ENCODE results near the gene LPP. TPM values are rescaled to one million over a fixed set of nuclear protein-coding genes. Genes with fewer than 3 reads are reported as not detected.

Gene LPP
- total and polyA plus RNA-seq, 9 of the 15 experiments (the other 6 are each of a cell fraction or from before 2014, with no cell fraction given) = 0.07 to 0.18 TPM; not detected in 7

DNA sequence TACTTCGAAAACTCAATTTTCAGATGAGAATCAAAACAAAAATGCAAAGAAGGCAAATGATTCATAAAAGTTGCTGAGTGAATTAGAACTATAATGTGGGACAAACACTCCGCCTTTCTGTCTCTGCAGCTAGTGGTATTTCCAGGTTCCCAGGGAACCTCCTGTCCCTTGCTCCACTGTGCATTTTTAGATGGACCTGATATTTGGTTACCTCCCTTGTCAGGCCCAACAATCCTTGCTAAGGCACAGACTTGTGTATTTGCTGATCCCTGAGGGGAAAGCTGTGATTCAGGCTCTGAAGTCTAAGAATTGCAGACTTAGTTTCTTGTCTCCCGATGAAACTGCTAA is 162.7 kb downstream of the LPP start:
- in situ Hi-C loops (cut with MboI) = no loop called here

More for the DNA sequence above, 162.7 kb downstream of the LPP start:
- H3K4me3 ChIP-seq = no peak overlapping the region
- H3K36me3 ChIP-seq (ENCODE audit: control insufficient read depth, insufficient read depth, low read length) = no peaks in the 10 kb centered on the region
- no peak overlapping the region for H2AFZ ChIP-seq (ENCODE audit: low read depth, low read length)
- WGBS (ENCODE audit: insufficient coverage, low coverage, missing lambda C conversion rate) = 2% methylated on average over 3 of the region's 3 CpGs
- H3K27ac ChIP-seq (ENCODE audit: extremely low read depth, low read depth, low read length) = no peak overlapping the region
- no peak overlapping the region for H3K9ac ChIP-seq (ENCODE audit: insufficient read depth in 1 of 2, low read depth in 2 of 2, low read length in 2 of 2)
- DNase-seq (ENCODE audit: extremely low read depth in 1 of 4, low spot score in 3 of 4) (no peak), ATAC-seq (no peak), FAIRE-seq (no peak)
- ChIA-PET POLR2A (no interaction called here), CTCF (ENCODE audit: low intra/inter-chr PET ratio) (no interaction called here)
- no peaks in the 10 kb centered on the region for H3K27me3 ChIP-seq (ENCODE audit: control insufficient read depth in 2 of 2, insufficient read depth in 2 of 2, low read length in 2 of 2)
- TF ChIP-seq, protein P1, sequence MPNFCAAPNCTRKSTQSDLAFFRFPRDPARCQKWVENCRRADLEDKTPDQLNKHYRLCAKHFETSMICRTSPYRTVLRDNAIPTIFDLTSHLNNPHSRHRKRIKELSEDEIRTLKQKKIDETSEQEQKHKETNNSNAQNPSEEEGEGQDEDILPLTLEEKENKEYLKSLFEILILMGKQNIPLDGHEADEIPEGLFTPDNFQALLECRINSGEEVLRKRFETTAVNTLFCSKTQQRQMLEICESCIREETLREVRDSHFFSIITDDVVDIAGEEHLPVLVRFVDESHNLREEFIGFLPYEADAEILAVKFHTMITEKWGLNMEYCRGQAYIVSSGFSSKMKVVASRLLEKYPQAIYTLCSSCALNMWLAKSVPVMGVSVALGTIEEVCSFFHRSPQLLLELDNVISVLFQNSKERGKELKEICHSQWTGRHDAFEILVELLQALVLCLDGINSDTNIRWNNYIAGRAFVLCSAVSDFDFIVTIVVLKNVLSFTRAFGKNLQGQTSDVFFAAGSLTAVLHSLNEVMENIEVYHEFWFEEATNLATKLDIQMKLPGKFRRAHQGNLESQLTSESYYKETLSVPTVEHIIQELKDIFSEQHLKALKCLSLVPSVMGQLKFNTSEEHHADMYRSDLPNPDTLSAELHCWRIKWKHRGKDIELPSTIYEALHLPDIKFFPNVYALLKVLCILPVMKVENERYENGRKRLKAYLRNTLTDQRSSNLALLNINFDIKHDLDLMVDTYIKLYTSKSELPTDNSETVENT (CRISPR knock-in tag; IDR thresholded peaks at IDR 0.05) = no peak
- TF ChIP-seq HMGN3 (IDR thresholded peaks at IDR 0.05; ENCODE audit: borderline replicate concordance, extremely low read depth, insufficient read length, low read depth, low read length) (no peak), ZNF436 (CRISPR knock-in tag; IDR thresholded peaks at IDR 0.05) (no peak), MEF2D (tag; conservative IDR thresholded peaks at IDR 0.05; ENCODE audit: low read depth) (no peak), PRPF4 (IDR thresholded peaks at IDR 0.05; ENCODE audit: insufficient read depth, low read depth, low read length, poor library complexity, severe bottlenecking) (no peak), ZNF830 (CRISPR knock-in tag; IDR thresholded peaks at IDR 0.05) (no peak), POLR3G (IDR thresholded peaks at IDR 0.05; ENCODE audit: extremely low read depth, insufficient read length, insufficient replicate concordance) (no peak), EHMT2 (IDR thresholded peaks at IDR 0.05) (no peak)
- TF ChIP-seq, protein P2, sequence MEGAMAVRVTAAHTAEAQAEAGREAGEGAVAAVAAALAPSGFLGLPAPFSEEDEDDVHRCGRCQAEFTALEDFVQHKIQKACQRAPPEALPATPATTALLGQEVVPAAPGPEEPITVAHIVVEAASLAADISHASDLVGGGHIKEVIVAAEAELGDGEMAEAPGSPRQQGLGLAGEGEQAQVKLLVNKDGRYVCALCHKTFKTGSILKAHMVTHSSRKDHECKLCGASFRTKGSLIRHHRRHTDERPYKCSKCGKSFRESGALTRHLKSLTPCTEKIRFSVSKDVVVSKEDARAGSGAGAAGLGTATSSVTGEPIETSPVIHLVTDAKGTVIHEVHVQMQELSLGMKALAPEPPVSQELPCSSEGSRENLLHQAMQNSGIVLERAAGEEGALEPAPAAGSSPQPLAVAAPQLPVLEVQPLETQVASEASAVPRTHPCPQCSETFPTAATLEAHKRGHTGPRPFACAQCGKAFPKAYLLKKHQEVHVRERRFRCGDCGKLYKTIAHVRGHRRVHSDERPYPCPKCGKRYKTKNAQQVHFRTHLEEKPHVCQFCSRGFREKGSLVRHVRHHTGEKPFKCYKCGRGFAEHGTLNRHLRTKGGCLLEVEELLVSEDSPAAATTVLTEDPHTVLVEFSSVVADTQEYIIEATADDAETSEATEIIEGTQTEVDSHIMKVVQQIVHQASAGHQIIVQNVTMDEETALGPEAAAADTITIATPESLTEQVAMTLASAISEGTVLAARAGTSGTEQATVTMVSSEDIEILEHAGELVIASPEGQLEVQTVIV (CRISPR knock-in tag; IDR thresholded peaks at IDR 0.05; ENCODE audit: borderline replicate concordance) = no peak
- TF ChIP-seq, protein P3, sequence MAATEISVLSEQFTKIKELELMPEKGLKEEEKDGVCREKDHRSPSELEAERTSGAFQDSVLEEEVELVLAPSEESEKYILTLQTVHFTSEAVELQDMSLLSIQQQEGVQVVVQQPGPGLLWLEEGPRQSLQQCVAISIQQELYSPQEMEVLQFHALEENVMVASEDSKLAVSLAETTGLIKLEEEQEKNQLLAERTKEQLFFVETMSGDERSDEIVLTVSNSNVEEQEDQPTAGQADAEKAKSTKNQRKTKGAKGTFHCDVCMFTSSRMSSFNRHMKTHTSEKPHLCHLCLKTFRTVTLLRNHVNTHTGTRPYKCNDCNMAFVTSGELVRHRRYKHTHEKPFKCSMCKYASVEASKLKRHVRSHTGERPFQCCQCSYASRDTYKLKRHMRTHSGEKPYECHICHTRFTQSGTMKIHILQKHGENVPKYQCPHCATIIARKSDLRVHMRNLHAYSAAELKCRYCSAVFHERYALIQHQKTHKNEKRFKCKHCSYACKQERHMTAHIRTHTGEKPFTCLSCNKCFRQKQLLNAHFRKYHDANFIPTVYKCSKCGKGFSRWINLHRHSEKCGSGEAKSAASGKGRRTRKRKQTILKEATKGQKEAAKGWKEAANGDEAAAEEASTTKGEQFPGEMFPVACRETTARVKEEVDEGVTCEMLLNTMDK (IDR thresholded peaks at IDR 0.05; ENCODE audit: borderline replicate concordance, insufficient read depth, low read depth, low read length, poor library complexity, severe bottlenecking) = no peak
- TF ChIP-seq, protein P4, sequence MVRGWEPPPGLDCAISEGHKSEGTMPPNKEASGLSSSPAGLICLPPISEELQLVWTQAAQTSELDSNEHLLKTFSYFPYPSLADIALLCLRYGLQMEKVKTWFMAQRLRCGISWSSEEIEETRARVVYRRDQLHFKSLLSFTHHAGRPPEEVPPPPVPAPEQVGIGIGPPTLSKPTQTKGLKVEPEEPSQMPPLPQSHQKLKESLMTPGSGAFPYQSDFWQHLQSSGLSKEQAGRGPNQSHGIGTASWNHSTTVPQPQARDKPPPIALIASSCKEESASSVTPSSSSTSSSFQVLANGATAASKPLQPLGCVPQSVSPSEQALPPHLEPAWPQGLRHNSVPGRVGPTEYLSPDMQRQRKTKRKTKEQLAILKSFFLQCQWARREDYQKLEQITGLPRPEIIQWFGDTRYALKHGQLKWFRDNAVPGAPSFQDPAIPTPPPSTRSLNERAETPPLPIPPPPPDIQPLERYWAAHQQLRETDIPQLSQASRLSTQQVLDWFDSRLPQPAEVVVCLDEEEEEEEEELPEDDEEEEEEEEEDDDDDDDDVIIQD (CRISPR knock-in tag; IDR thresholded peaks at IDR 0.05) = no peak
- no peaks in the 10 kb centered on the region for H4K20me1 ChIP-seq (replicated peaks; ENCODE audit: control insufficient read depth, insufficient read depth, low read length)
- H3K9me3 ChIP-seq (replicated peaks; ENCODE audit: control insufficient read depth, insufficient read depth, low read depth, low read length) = no peaks in the 10 kb centered on the region
- no TSS peak for BruUV-seq (replicated peaks)
- H3K4me1 ChIP-seq (replicated peaks in 1 of 2; ENCODE audit: control insufficient read depth in 2 of 2, insufficient read depth in 2 of 2, low read length in 2 of 2) = no peaks in the 10 kb centered on the region
- H3K9me1 ChIP-seq (ENCODE audit: control insufficient read depth, insufficient read depth, low read length) = no peaks in the 10 kb centered on the region
- H3K79me2 ChIP-seq (ENCODE audit: control insufficient read depth, insufficient read depth, low read length) = no peaks in the 10 kb centered on the region
- no peak overlapping the region for H3K4me2 ChIP-seq (ENCODE audit: insufficient read depth, low read length)
- intact Hi-C loops (cut with micrococcal nuclease) = no loop called here

All from K562 (cell line).